SU-DHL-6 (cell line): ENCODE measurements around the gene CARMIL1.

Source experiments
- H2AFZ ChIP-seq: fragments of 200-600 bp; sonication (generic); 2 replicates; pipeline ENCODE4 v1.6.1; 2014; ENCODE audit warnings: low read depth, mild to moderate bottlenecking, moderate library complexity, mixed read lengths, antibody characterized with exemption, low read length; ENCODE audit not compliant: severe bottlenecking
- H3F3A ChIP-seq: fragments of 200-600 bp; shearing (Covaris generic); 2 replicates; pipeline ENCODE4 v1.6.0; 2016; ENCODE audit warnings: antibody characterized with exemption, mild to moderate bottlenecking; ENCODE audit not compliant: insufficient read depth
- H3K27ac ChIP-seq: fragments of 200-600 bp; sonication (generic); 2 replicates; pipeline ENCODE4 v1.5.1; 2016; ENCODE audit warnings: low read depth, mild to moderate bottlenecking, low read length, moderate library complexity, mixed read lengths
- H3K27me3 ChIP-seq: fragments of 200-600 bp; sonication (generic), shearing (Covaris generic); 2 replicates; pipeline ENCODE4 v1.6.0; 2014; ENCODE audit warnings: mild to moderate bottlenecking, low read length
- H3K36me3 ChIP-seq: fragments of 200-600 bp; sonication (generic); 2 replicates; pipeline ENCODE4 v1.6.1; 2014; ENCODE audit warnings: mild to moderate bottlenecking, low read length, mixed read lengths
- H3K4me2 ChIP-seq: fragments of 300-600, 200-600 bp; shearing (Covaris generic), sonication (generic); 2 replicates; pipeline ENCODE4 v1.6.0; 2014; ENCODE audit warnings: low read length, low read depth, mild to moderate bottlenecking; ENCODE audit not compliant: poor library complexity, severe bottlenecking
- H3K4me3 ChIP-seq: fragments of 200-600 bp; sonication (generic); 2 replicates; pipeline ENCODE4 v1.5.1; 2014; ENCODE audit warnings: antibody characterized with exemption, low read length, mild to moderate bottlenecking, mixed read lengths; ENCODE audit not compliant: insufficient read depth, poor library complexity, severe bottlenecking
- H3K79me2 ChIP-seq: fragments of 200-600 bp; sonication (generic); 2 replicates; pipeline ENCODE4 v1.6.1; 2014; ENCODE audit warnings: mild to moderate bottlenecking, low read length, moderate library complexity; ENCODE audit not compliant: insufficient read depth
- H3K9ac ChIP-seq: fragments of 200-600 bp; sonication (generic); 2 replicates; pipeline ENCODE4 v1.7.0; 2014; ENCODE audit warnings: mild to moderate bottlenecking, low read length
- H3K9me2 ChIP-seq: fragments of 200-600 bp; sonication (generic); replicated peaks from 2 replicates; pipeline ENCODE4 v1.6.1; 2014; ENCODE audit warnings: low read length; ENCODE audit not compliant: insufficient read depth
- H3K9me3 ChIP-seq: fragments of 200-600 bp; sonication (generic); 2 replicates; pipeline ENCODE4 v1.6.1; 2014; ENCODE audit warnings: low read length, mixed read lengths; ENCODE audit not compliant: insufficient read depth
- H4K20me1 ChIP-seq: fragments of 200-600 bp; sonication (generic); 2 replicates; pipeline ENCODE4 v1.6.1; 2014; ENCODE audit warnings: low read depth, mild to moderate bottlenecking, antibody characterized with exemption, low read length, moderate library complexity, mixed read lengths
- EZH2phosphoT487 ChIP-seq: fragments of 200-600 bp; sonication (generic), shearing (Covaris generic); conservative IDR thresholded peaks from 2 replicates; pipeline ENCODE4 v1.6.1; 2018; ENCODE audit warnings: mild to moderate bottlenecking, antibody characterized with exemption, low read length, moderate library complexity, mixed read lengths
- TF ChIP-seq, protein P1 (sequence below): fragments of 200-600 bp; sonication (generic); IDR thresholded peaks from one replicate; pipeline ENCODE4 v1.5.1; 2017; ENCODE audit warnings: antibody characterized with exemption, mild to moderate bottlenecking, low read length, moderate library complexity; ENCODE audit not compliant: insufficient read depth, poor library complexity, severe bottlenecking

Gene CARMIL1

GRCh38 chr6:25389471-25389870 lies 110.3 kb downstream of the CARMIL1 start:
- no peaks in the 10 kb centered on the region for H3K36me3 ChIP-seq
- peak overlapping the region; percentile 96 for H3K27ac ChIP-seq
- no peaks in the 10 kb centered on the region for H3K27me3 ChIP-seq
- TF ChIP-seq, protein P1, sequence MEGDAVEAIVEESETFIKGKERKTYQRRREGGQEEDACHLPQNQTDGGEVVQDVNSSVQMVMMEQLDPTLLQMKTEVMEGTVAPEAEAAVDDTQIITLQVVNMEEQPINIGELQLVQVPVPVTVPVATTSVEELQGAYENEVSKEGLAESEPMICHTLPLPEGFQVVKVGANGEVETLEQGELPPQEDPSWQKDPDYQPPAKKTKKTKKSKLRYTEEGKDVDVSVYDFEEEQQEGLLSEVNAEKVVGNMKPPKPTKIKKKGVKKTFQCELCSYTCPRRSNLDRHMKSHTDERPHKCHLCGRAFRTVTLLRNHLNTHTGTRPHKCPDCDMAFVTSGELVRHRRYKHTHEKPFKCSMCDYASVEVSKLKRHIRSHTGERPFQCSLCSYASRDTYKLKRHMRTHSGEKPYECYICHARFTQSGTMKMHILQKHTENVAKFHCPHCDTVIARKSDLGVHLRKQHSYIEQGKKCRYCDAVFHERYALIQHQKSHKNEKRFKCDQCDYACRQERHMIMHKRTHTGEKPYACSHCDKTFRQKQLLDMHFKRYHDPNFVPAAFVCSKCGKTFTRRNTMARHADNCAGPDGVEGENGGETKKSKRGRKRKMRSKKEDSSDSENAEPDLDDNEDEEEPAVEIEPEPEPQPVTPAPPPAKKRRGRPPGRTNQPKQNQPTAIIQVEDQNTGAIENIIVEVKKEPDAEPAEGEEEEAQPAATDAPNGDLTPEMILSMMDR: no peak
- no peak for TF ChIP-seq EZH2phosphoT487
- H2AFZ ChIP-seq: no peak overlapping the region
- peak overlapping the region; percentile 50; the same call in 1 of the 2 replicates for H3K9ac ChIP-seq
- H4K20me1 ChIP-seq: no peaks in the 10 kb centered on the region
- peak overlapping the region; percentile 40 for H3K4me3 ChIP-seq
- peaks cover 66% of the 10 kb centered on the region for H3K79me2 ChIP-seq
- no peaks in the 10 kb centered on the region for H3K9me2 ChIP-seq
- H3K9me3 ChIP-seq: no peaks in the 10 kb centered on the region
- H3F3A ChIP-seq: peaks cover 54% of the 10 kb centered on the region
- H3K4me2 ChIP-seq: peak overlapping the region; percentile 82

GRCh38 chr6:25392372-25392771 lies 113.2 kb downstream of the CARMIL1 start:
- no peak overlapping the region for H3K4me2 ChIP-seq
- H3K9ac ChIP-seq: no peak overlapping the region
- H3K79me2 ChIP-seq: peaks cover 56% of the 10 kb centered on the region; the same call in 1 of the 2 replicates
- H3K9me2 ChIP-seq: no peaks in the 10 kb centered on the region
- no peaks in the 10 kb centered on the region for H3K36me3 ChIP-seq
- no peaks in the 10 kb centered on the region for H3K27me3 ChIP-seq
- no peaks in the 10 kb centered on the region for H4K20me1 ChIP-seq
- no peak overlapping the region for H3K4me3 ChIP-seq
- H3K27ac ChIP-seq: no peak overlapping the region
- peaks cover 37% of the 10 kb centered on the region for H3F3A ChIP-seq
- H2AFZ ChIP-seq: no peak overlapping the region
- TF ChIP-seq EZH2phosphoT487: no peak
- TF ChIP-seq, protein P1: no peak
- no peaks in the 10 kb centered on the region for H3K9me3 ChIP-seq

GRCh38 chr6:25395731-25396130 lies 116.6 kb downstream of the CARMIL1 start:
- Histone ChIP-seq H3K9me2 (no peaks in the 10 kb centered on the region), H3K9me3 (no peaks in the 10 kb centered on the region), H4K20me1 (no peaks in the 10 kb centered on the region), H3K27ac (no peak overlapping the region), H3K4me2 (peak overlapping the region; percentile 18), H2AFZ (no peak overlapping the region), H3K4me3 (no peak overlapping the region), H3F3A (0 out of 2 replicates have a peak, but pooled peaks cover 11% of the 10 kb centered on the region), H3K79me2 (peaks cover 45% of the 10 kb centered on the region; the same call in 1 of the 2 replicates), H3K27me3 (no peaks in the 10 kb centered on the region), H3K36me3 (no peaks in the 10 kb centered on the region), H3K9ac (no peak overlapping the region)
- TF ChIP-seq, protein P1: no peak
- no peak for TF ChIP-seq EZH2phosphoT487
